Nephron (organoid): Measurements from ENCODE around the gene TSEN54.
"Not testable (repeated sequence)": the region's sequence is repeated elsewhere in the genome, so short reads cannot be mapped to it uniquely, and the experiment has no call there.

ENCODE experiments used
- H3K27ac Mint-ChIP-seq, 3 experiments: 2 replicates each; pipeline ENCODE4 v1.8.0; 2020; ENCODE audit warnings: mixed read lengths in 3 of 3, mild to moderate bottlenecking in 2 of 3, moderate library complexity in 1 of 3
- H3K27me3 Mint-ChIP-seq: 2 replicates; pipeline ENCODE4 v1.8.0; 2021; ENCODE audit warnings: low read depth, mild to moderate bottlenecking, moderate library complexity, mixed read lengths
- H3K36me3 Mint-ChIP-seq: 2 replicates; pipeline ENCODE4 v1.8.0; 2020; ENCODE audit warnings: low read depth, mixed read lengths
- H3K4me1 Mint-ChIP-seq: 2 replicates; pipeline ENCODE4 v1.8.0; 2020; ENCODE audit warnings: mixed read lengths
- H3K4me3 Mint-ChIP-seq, 3 experiments: 2 replicates each; pipeline ENCODE4 v1.8.0; 2020; ENCODE audit warnings: mild to moderate bottlenecking in 3 of 3, mixed read lengths in 3 of 3, moderate library complexity in 2 of 3
- H3K9me3 Mint-ChIP-seq: 2 replicates; pipeline ENCODE4 v1.8.0; 2020; ENCODE audit warnings: mixed read lengths
- CTCF ChIP-seq, 3 experiments: fragments of 200-600 bp; sonication (generic); IDR thresholded peaks; one replicate each; pipeline ENCODE4 v1.5.0; 2021; ENCODE audit warnings: antibody characterized with exemption in 3 of 3; ENCODE audit not compliant: unreplicated experiment in 3 of 3

TSEN54 gene

GRCh38 chr17:75516619-75517296 lies 430 bp downstream of the TSEN54 start:
- H3K27ac Mint-ChIP-seq = peak overlapping the region in 2 of 3 experiments; percentile 9 to 33
- no peaks in the 10 kb centered on the region for H3K27me3 Mint-ChIP-seq
- H3K4me3 Mint-ChIP-seq = peak overlapping the region; percentile 87 to 90 (median 88)
- H3K4me1 Mint-ChIP-seq = peaks cover 30% of the 10 kb centered on the region
- no peak for TF ChIP-seq CTCF (IDR thresholded peaks at IDR 0.05; ENCODE audit: unreplicated experiment in 3 of 3)
- H3K36me3 Mint-ChIP-seq = peaks cover 22% of the 10 kb centered on the region
- H3K9me3 Mint-ChIP-seq = no peaks in the 10 kb centered on the region

GRCh38 chr17:75517297-75517865 lies 1.1 kb downstream of the TSEN54 start:
- peaks cover 23% of the 10 kb centered on the region for H3K4me1 Mint-ChIP-seq
- H3K36me3 Mint-ChIP-seq = peaks cover 28% of the 10 kb centered on the region
- peak overlapping the region; percentile 87 to 90 (median 88) for H3K4me3 Mint-ChIP-seq
- no peak for TF ChIP-seq CTCF (IDR thresholded peaks at IDR 0.05; ENCODE audit: unreplicated experiment in 3 of 3)
- no peaks in the 10 kb centered on the region for H3K27me3 Mint-ChIP-seq
- no peaks in the 10 kb centered on the region for H3K9me3 Mint-ChIP-seq
- peak overlapping the region in 2 of 3 experiments; percentile 9 to 33 for H3K27ac Mint-ChIP-seq

- TF ChIP-seq CTCF (IDR thresholded peaks at IDR 0.05; ENCODE audit: unreplicated experiment in 3 of 3) = no peak
Measured at GRCh38 chr17:75518201-75518600, 1.9 kb downstream of the TSEN54 start.

GRCh38 chr17:75518983-75519537 lies 2.7 kb downstream of the TSEN54 start:
- Mint-ChIP-seq H3K36me3 (peaks cover 35% of the 10 kb centered on the region), H3K4me1 (peaks cover 15% of the 10 kb centered on the region), H3K9me3 (no peaks in the 10 kb centered on the region), H3K27ac (no peak overlapping the region), H3K4me3 (peak overlapping the region; percentile 65 to 90 (median 88)), H3K27me3 (peaks cover 9% of the 10 kb centered on the region)
- TF ChIP-seq CTCF (IDR thresholded peaks at IDR 0.05; ENCODE audit: unreplicated experiment in 3 of 3) = no peak

More at GRCh38 chr17:75518201-75518600, 1.9 kb downstream of the TSEN54 start:
- H3K4me1 Mint-ChIP-seq = peaks cover 23% of the 10 kb centered on the region
- peak overlapping the region; percentile 87 to 90 (median 88) for H3K4me3 Mint-ChIP-seq
- no peaks in the 10 kb centered on the region for H3K9me3 Mint-ChIP-seq
- peaks cover 32% of the 10 kb centered on the region for H3K36me3 Mint-ChIP-seq
- no peak overlapping the region for H3K27ac Mint-ChIP-seq
- H3K27me3 Mint-ChIP-seq = peaks cover 3% of the 10 kb centered on the region

GRCh38 chr17:75520413-75520812 lies 4.1 kb downstream of the TSEN54 start:
- not testable (repeated sequence) for H3K27ac Mint-ChIP-seq, H3K4me3 Mint-ChIP-seq, H3K9me3 Mint-ChIP-seq
- Mint-ChIP-seq H3K27me3 (peaks cover 16% of the 10 kb centered on the region), H3K36me3 (peaks cover 35% of the 10 kb centered on the region), H3K4me1 (peaks cover 14% of the 10 kb centered on the region)

- Mint-ChIP-seq H3K4me3 (no peak overlapping the region), H3K27ac (no peak overlapping the region), H3K27me3 (peaks cover 22% of the 10 kb centered on the region), H3K4me1 (peaks cover 14% of the 10 kb centered on the region), H3K9me3 (no peaks in the 10 kb centered on the region), H3K36me3 (peaks cover 35% of the 10 kb centered on the region)
- no peak for TF ChIP-seq CTCF (IDR thresholded peaks at IDR 0.05; ENCODE audit: unreplicated experiment in 3 of 3)
Measured at GRCh38 chr17:75521290-75521689, 5.0 kb downstream of the TSEN54 start.
